Right kidney (tissue), 9 donors: Measurements from ENCODE around the gene DSEL.

Experiments
- DNase-seq: peaks from one replicate; pipeline ENCODE4 v3.0.0-alpha.2; 2016
- long read RNA-seq, 8 donors: transcript quantifications; one replicate each; lab custom pipeline, GENCODE V29; 2026

Gene DSEL
- long read RNA-seq, donor 1, full-length matches to known transcripts: 7 of 7 reads
- long read RNA-seq, donor 1, partial matches to known transcripts: 0 of 7 reads
- long read RNA-seq, donor 1, other reads (novel, unspliced or antisense): 0 of 7 reads
- long read RNA-seq, donor 2, full-length matches to known transcripts: 4 of 4 reads
- long read RNA-seq, donor 2, partial matches to known transcripts: 0 of 4 reads
- long read RNA-seq, donor 2, other reads (novel, unspliced or antisense): 0 of 4 reads
- long read RNA-seq, donor 3, full-length matches to known transcripts: 6 of 6 reads
- long read RNA-seq, donor 3, partial matches to known transcripts: 0 of 6 reads
- long read RNA-seq, donor 3, other reads (novel, unspliced or antisense): 0 of 6 reads
- long read RNA-seq, donor 4, full-length matches to known transcripts: 8 of 8 reads
- long read RNA-seq, donor 4, partial matches to known transcripts: 0 of 8 reads
- long read RNA-seq, donor 4, other reads (novel, unspliced or antisense): 0 of 8 reads
- long read RNA-seq, donor 5, full-length matches to known transcripts: 8 of 8 reads
- long read RNA-seq, donor 5, partial matches to known transcripts: 0 of 8 reads
- long read RNA-seq, donor 5, other reads (novel, unspliced or antisense): 0 of 8 reads
- long read RNA-seq, donor 6, full-length matches to known transcripts: 5 of 24 reads
- long read RNA-seq, donor 6, partial matches to known transcripts: 19 of 24 reads
- long read RNA-seq, donor 6, other reads (novel, unspliced or antisense): 0 of 24 reads
- long read RNA-seq, donor 7: 0 reads
- long read RNA-seq, donor 8, full-length matches to known transcripts: 4 of 4 reads
- long read RNA-seq, donor 8, partial matches to known transcripts: 0 of 4 reads
- long read RNA-seq, donor 8, other reads (novel, unspliced or antisense): 0 of 4 reads

GRCh38 chr18:67516539-67517443 lies at the start of gene DSEL:
Gene DSEL, minus strand, starts transcription at chr18:67516720. Its CDS starts 2,112 bp downstream, at chr18:67514608.
- DNase-seq: peak; percentile 86

GRCh38 chr18:67553437-67553836 lies 36.9 kb upstream of the DSEL start:
- no peak for DNase-seq

- no peak for DNase-seq
These were observed 34.5 kb upstream of the DSEL start for GRCh38 chr18:67550872-67551520.

GRCh38 chr18:67549946-67550345 lies 33.4 kb upstream of the DSEL start:
- no peak for DNase-seq

GRCh38 chr18:67545681-67546080 lies 29.2 kb upstream of the DSEL start:
- DNase-seq: no peak

- no peak for DNase-seq
These were observed 24.0 kb upstream of the DSEL start for GRCh38 chr18:67540559-67540958.

- DNase-seq: no peak
These were observed 15.4 kb upstream of the DSEL start for GRCh38 chr18:67531929-67532328.

- peak; percentile 17 for DNase-seq
These were observed 9.0 kb upstream of the DSEL start for GRCh38 chr18:67525328-67526099.

GRCh38 chr18:67520351-67520921 lies 3.9 kb upstream of the DSEL start:
- no peak for DNase-seq

GRCh38 chr18:67519592-67519991 lies 3.1 kb upstream of the DSEL start:
- no peak for DNase-seq

- DNase-seq: no peak
These were observed 2.0 kb upstream of the DSEL start for GRCh38 chr18:67518566-67518965.

GRCh38 chr18:67517444-67517765 lies 885 bp upstream of the DSEL start:
- no peak for DNase-seq

- DNase-seq: peak; percentile 94
These were observed 480 bp downstream of the DSEL start for GRCh38 chr18:67515942-67516538.

- no peak for DNase-seq
These were observed 1.5 kb downstream of the DSEL start for GRCh38 chr18:67514901-67515540.

- DNase-seq: no peak
These were observed 2.1 kb downstream of the DSEL start for GRCh38 chr18:67514465-67514864.

- DNase-seq: no peak
These were observed 3.2 kb downstream of the DSEL start for GRCh38 chr18:67513280-67513679.

GRCh38 chr18:67511840-67512239 lies 4.7 kb downstream of the DSEL start:
- DNase-seq: no peak

GRCh38 chr18:67510831-67511230 lies 5.7 kb downstream of the DSEL start:
- DNase-seq: no peak

- DNase-seq: no peak
These were observed 6.7 kb downstream of the DSEL start for GRCh38 chr18:67509741-67510391.
